HG03039 (cell line): ENCODE data around the gene TMEM114.

Experiments used
- ATAC-seq: cut with Tn5 transposase; IDR thresholded peaks from one replicate; pipeline ENCODE4 v1.9.1; 2021; ENCODE audit warnings: mild to moderate bottlenecking, moderate library complexity; ENCODE audit not compliant: unreplicated experiment

Gene TMEM114

GRCh38 chr16:8551388-8552332, 38.7 kb downstream of the TMEM114 start:
- ATAC-seq: no peak

- ATAC-seq: no peak
Observed at GRCh38 chr16:8550728-8551387, 39.5 kb downstream of the TMEM114 start.

- no peak for ATAC-seq
Observed at GRCh38 chr16:8549843-8550412, 40.4 kb downstream of the TMEM114 start.

GRCh38 chr16:8548166-8548565, 42.1 kb downstream of the TMEM114 start:
- ATAC-seq: no peak

GRCh38 chr16:8547762-8548161, 42.5 kb downstream of the TMEM114 start:
- ATAC-seq: no peak

- ATAC-seq: no peak
Observed at GRCh38 chr16:8544406-8544805, 45.9 kb downstream of the TMEM114 start.

- ATAC-seq: no peak
Observed at GRCh38 chr16:8543258-8543657, 47.1 kb downstream of the TMEM114 start.

- ATAC-seq: no peak
Observed at GRCh38 chr16:8542393-8542792, 47.9 kb downstream of the TMEM114 start.

- no peak for ATAC-seq
Observed at GRCh38 chr16:8541868-8542267, 48.4 kb downstream of the TMEM114 start.

GRCh38 chr16:8537691-8538342, 52.5 kb downstream of the TMEM114 start:
- ATAC-seq: no peak

GRCh38 chr16:8533509-8533908, 56.8 kb downstream of the TMEM114 start:
- no peak for ATAC-seq

GRCh38 chr16:8530752-8531384, 59.4 kb downstream of the TMEM114 start:
- ATAC-seq: no peak

- ATAC-seq: no peak
Observed at GRCh38 chr16:8528471-8528870, 61.8 kb downstream of the TMEM114 start.

GRCh38 chr16:8523932-8524331, 66.4 kb downstream of the TMEM114 start:
- ATAC-seq: no peak

GRCh38 chr16:8522757-8523156, 67.6 kb downstream of the TMEM114 start:
- ATAC-seq: no peak

- no peak for ATAC-seq
Observed at GRCh38 chr16:8519643-8520042, 70.7 kb downstream of the TMEM114 start.
